ENCODE measurements around the gene MYO5B.

Gene MYO5B

DNA sequence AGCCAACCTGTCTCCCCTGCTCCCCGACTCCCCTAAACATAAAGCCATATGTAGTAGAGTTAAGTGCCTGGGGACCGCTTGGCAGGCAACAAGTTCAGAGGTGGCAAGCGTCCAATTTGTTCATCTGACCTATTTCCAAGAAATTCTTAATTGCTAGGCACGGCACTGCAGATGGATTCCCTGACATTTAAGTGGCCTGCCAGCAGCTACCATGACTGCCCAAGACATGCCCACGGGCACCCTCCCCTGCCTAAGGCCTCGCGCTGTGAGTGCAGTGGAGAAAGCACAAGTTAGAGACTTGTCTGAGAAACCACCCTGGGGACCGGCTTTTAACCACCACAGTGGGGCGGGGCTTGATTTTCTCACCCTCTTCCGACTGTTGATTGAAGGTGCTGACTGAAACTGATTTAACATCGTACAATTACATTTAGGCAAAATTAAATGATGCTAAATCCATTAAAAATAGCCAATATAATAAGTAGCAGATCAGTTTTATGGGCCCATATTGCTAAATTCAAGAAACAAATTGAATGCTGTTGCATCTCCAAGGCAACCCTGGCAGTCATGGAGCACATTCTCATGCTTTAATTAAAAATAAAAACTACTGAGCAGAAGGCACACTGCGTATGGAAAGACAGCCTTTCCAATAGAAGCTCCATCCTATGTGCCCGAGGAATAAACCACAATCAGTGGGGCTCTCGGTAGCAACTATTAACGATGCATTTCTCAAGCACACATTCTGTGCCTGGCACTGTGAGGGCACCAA is 218.0 kb downstream of the MYO5B start:
- no peaks in the 10 kb centered on the region for H3K4me1 ChIP-seq (ENCODE audit: control insufficient read depth, low read length)

GRCh38 chr18:49976001-49976400 is 218.9 kb downstream of the MYO5B start:
- H3K4me3 ChIP-seq (ENCODE audit: low read length): no peak overlapping the region
- no peaks in the 10 kb centered on the region for H4K20me1 ChIP-seq (ENCODE audit: control insufficient read depth, insufficient read depth, low read depth, low read length)
- no peaks in the 10 kb centered on the region for H3K9me2 ChIP-seq (replicated peaks; ENCODE audit: control insufficient read depth, low read length)
- no peaks in the 10 kb centered on the region for H3K79me2 ChIP-seq (ENCODE audit: control insufficient read depth, low read length)
- H3K4me1 ChIP-seq (ENCODE audit: control insufficient read depth, low read length): no peaks in the 10 kb centered on the region
- no peaks in the 10 kb centered on the region for H3K9me3 ChIP-seq (ENCODE audit: control insufficient read depth, insufficient read depth, low read length)
- no peak for TF ChIP-seq EZH2phosphoT487 (IDR thresholded peaks at IDR 0.05; ENCODE audit: borderline replicate concordance, low read length)
- TF ChIP-seq, protein P1, sequence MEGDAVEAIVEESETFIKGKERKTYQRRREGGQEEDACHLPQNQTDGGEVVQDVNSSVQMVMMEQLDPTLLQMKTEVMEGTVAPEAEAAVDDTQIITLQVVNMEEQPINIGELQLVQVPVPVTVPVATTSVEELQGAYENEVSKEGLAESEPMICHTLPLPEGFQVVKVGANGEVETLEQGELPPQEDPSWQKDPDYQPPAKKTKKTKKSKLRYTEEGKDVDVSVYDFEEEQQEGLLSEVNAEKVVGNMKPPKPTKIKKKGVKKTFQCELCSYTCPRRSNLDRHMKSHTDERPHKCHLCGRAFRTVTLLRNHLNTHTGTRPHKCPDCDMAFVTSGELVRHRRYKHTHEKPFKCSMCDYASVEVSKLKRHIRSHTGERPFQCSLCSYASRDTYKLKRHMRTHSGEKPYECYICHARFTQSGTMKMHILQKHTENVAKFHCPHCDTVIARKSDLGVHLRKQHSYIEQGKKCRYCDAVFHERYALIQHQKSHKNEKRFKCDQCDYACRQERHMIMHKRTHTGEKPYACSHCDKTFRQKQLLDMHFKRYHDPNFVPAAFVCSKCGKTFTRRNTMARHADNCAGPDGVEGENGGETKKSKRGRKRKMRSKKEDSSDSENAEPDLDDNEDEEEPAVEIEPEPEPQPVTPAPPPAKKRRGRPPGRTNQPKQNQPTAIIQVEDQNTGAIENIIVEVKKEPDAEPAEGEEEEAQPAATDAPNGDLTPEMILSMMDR (IDR thresholded peaks at IDR 0.05; ENCODE audit: low read depth, low read length, poor library complexity, severe bottlenecking): no peak
- no peak overlapping the region for H3K27ac ChIP-seq (ENCODE audit: low read depth, low read length)
- H3F3A ChIP-seq (ENCODE audit: control insufficient read depth, insufficient read depth): no peaks in the 10 kb centered on the region
- H3K36me3 ChIP-seq (ENCODE audit: control insufficient read depth, low read length): no peaks in the 10 kb centered on the region
- no peak overlapping the region for H3K4me2 ChIP-seq (ENCODE audit: low read length)
- H3K27me3 ChIP-seq (ENCODE audit: control insufficient read depth, low read length): no peaks in the 10 kb centered on the region; the same call in 1 of the 2 replicates

More for the DNA sequence above, 218.0 kb downstream of the MYO5B start:
- Histone ChIP-seq H3F3A (ENCODE audit: control insufficient read depth, insufficient read depth) (no peaks in the 10 kb centered on the region), H3K79me2 (ENCODE audit: control insufficient read depth, low read length) (no peaks in the 10 kb centered on the region), H3K27me3 (ENCODE audit: control insufficient read depth, low read length) (no peaks in the 10 kb centered on the region; the same call in none of the 2 replicates), H3K4me3 (ENCODE audit: low read length) (no peak overlapping the region), H3K9me3 (ENCODE audit: control insufficient read depth, insufficient read depth, low read length) (no peaks in the 10 kb centered on the region), H3K27ac (ENCODE audit: low read depth, low read length) (no peak overlapping the region), H3K9me2 (replicated peaks; ENCODE audit: control insufficient read depth, low read length) (no peaks in the 10 kb centered on the region), H4K20me1 (ENCODE audit: control insufficient read depth, insufficient read depth, low read depth, low read length) (no peaks in the 10 kb centered on the region), H3K4me2 (ENCODE audit: low read length) (no peak overlapping the region), H3K36me3 (ENCODE audit: control insufficient read depth, low read length) (no peaks in the 10 kb centered on the region)
- TF ChIP-seq EZH2phosphoT487 (IDR thresholded peaks at IDR 0.05; ENCODE audit: borderline replicate concordance, low read length): no peak
- TF ChIP-seq, protein P1 (IDR thresholded peaks at IDR 0.05; ENCODE audit: low read depth, low read length, poor library complexity, severe bottlenecking): no peak

DNA sequence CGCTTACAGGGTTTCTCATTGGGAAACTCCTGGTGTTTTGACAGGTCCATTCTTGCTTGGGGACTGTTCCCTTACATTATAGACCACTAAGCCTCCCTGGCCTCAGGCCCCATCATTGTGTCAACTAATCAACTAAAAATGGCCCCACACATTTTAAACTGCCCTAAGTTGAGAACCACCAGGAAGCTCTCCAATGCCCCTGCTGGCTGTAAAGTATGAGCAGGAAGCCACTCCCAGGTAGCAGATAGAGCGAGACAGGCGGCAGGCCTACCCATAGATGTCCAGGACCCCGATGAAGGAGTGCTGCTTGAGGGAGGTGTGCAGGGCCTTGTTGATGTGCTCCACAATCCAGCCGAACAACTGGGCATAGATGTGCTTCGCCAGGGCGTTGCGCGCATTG is 220.9 kb downstream of the MYO5B start:
- Histone ChIP-seq H3K4me2 (ENCODE audit: low read length) (no peak overlapping the region), H3K9me3 (ENCODE audit: control insufficient read depth, insufficient read depth, low read length) (no peaks in the 10 kb centered on the region), H3F3A (ENCODE audit: control insufficient read depth, insufficient read depth) (no peaks in the 10 kb centered on the region), H3K27me3 (ENCODE audit: control insufficient read depth, low read length) (no peaks in the 10 kb centered on the region; the same call in 1 of the 2 replicates), H3K4me1 (ENCODE audit: control insufficient read depth, low read length) (no peaks in the 10 kb centered on the region), H3K9me2 (replicated peaks; ENCODE audit: control insufficient read depth, low read length) (no peaks in the 10 kb centered on the region), H3K4me3 (ENCODE audit: low read length) (no peak overlapping the region), H4K20me1 (ENCODE audit: control insufficient read depth, insufficient read depth, low read depth, low read length) (no peaks in the 10 kb centered on the region), H3K36me3 (ENCODE audit: control insufficient read depth, low read length) (no peaks in the 10 kb centered on the region), H3K27ac (ENCODE audit: low read depth, low read length) (no peak overlapping the region), H3K79me2 (ENCODE audit: control insufficient read depth, low read length) (no peaks in the 10 kb centered on the region)
- TF ChIP-seq, protein P1 (IDR thresholded peaks at IDR 0.05; ENCODE audit: low read depth, low read length, poor library complexity, severe bottlenecking): no peak
- TF ChIP-seq EZH2phosphoT487 (IDR thresholded peaks at IDR 0.05; ENCODE audit: borderline replicate concordance, low read length): no peak

All from DOHH2 (cell line).